ENCODE data around the gene UPK3B.
"Not testable (repeated sequence)": the region's sequence is repeated elsewhere in the genome, so short reads cannot be mapped to it uniquely, and the experiment has no call there.

UPK3B gene

GRCh38 chr7:76509931-76510877, at the start of gene UPK3B:
Gene UPK3B, plus strand, starts transcription at chr7:76510552. Its CDS starts 101 bp downstream, at chr7:76510653.
- DNase-seq = no peak

GRCh38 chr7:76460767-76461166, 49.6 kb upstream of the UPK3B start:
- not testable (repeated sequence) for DNase-seq

GRCh38 chr7:76461464-76462101, 48.8 kb upstream of the UPK3B start, which contains the start of gene DTX2:
Gene DTX2, plus strand, starts transcription at chr7:76461709. Its CDS starts 18,801 bp downstream, at chr7:76480510.
- DNase-seq = not testable (repeated sequence)

GRCh38 chr7:76462271-76462882, 48.0 kb upstream of the UPK3B start:
- not testable (repeated sequence) for DNase-seq

- not testable (repeated sequence) for DNase-seq
Observed at GRCh38 chr7:76464959-76465358, 45.4 kb upstream of the UPK3B start.

- not testable (repeated sequence) for DNase-seq
Observed at GRCh38 chr7:76465950-76466349, 44.4 kb upstream of the UPK3B start.

- not testable (repeated sequence) for DNase-seq
Observed at GRCh38 chr7:76467743-76468404, 42.5 kb upstream of the UPK3B start.

GRCh38 chr7:76471556-76472221, 38.7 kb upstream of the UPK3B start:
- not testable (repeated sequence) for DNase-seq

- DNase-seq = not testable (repeated sequence)
Observed at GRCh38 chr7:76473097-76473496, 37.3 kb upstream of the UPK3B start.

GRCh38 chr7:76476280-76476679, 34.1 kb upstream of the UPK3B start:
- DNase-seq = not testable (repeated sequence)

- DNase-seq = not testable (repeated sequence)
Observed at GRCh38 chr7:76476742-76477474, 33.4 kb upstream of the UPK3B start.

GRCh38 chr7:76479628-76480027, 30.7 kb upstream of the UPK3B start:
- not testable (repeated sequence) for DNase-seq

GRCh38 chr7:76480403-76481253, 29.7 kb upstream of the UPK3B start:
- not testable (repeated sequence) for DNase-seq

- DNase-seq = not testable (repeated sequence)
Observed at GRCh38 chr7:76482660-76483059, 27.7 kb upstream of the UPK3B start.

GRCh38 chr7:76483081-76483480, 27.3 kb upstream of the UPK3B start:
- not testable (repeated sequence) for DNase-seq

GRCh38 chr7:76484456-76484855, 25.9 kb upstream of the UPK3B start:
- DNase-seq = not testable (repeated sequence)

- DNase-seq = not testable (repeated sequence)
Observed at GRCh38 chr7:76485822-76486610, 24.3 kb upstream of the UPK3B start.

- not testable (repeated sequence) for DNase-seq
Observed at GRCh38 chr7:76486618-76487017, 23.7 kb upstream of the UPK3B start.

- DNase-seq = not testable (repeated sequence)
Observed at GRCh38 chr7:76487969-76488368, 22.4 kb upstream of the UPK3B start.
